Neutrophil (primary cell): ENCODE data around the gene ZKSCAN3.

Experiments
- H3K27ac ChIP-seq: fragments of 200-600 bp; sonication (generic); 2 replicates; pipeline ENCODE4 v1.5.1; 2016; ENCODE audit warnings: mild to moderate bottlenecking, moderate library complexity
- H3K27me3 ChIP-seq: fragments of 200-600 bp; sonication (generic); 2 replicates; pipeline ENCODE4 v1.6.0; 2016; ENCODE audit warnings: mild to moderate bottlenecking
- H3K36me3 ChIP-seq: fragments of 200-600 bp; sonication (generic); 2 replicates; pipeline ENCODE4 v1.5.1; 2017
- H3K4me1 ChIP-seq, 2 experiments: fragments of 200-600 bp in 1 of 2; sonication (generic) in 1 of 2; 1 replicate in 1 of 2; 2 replicates in 1 of 2; pipeline versions ENCODE4 v1.5.1 to v1.6.1; 2013 to 2016; ENCODE audit warnings: low read depth in 1 of 2, low read length in 1 of 2, mild to moderate bottlenecking in 1 of 2, moderate library complexity in 1 of 2; ENCODE audit not compliant: control insufficient read depth in 1 of 2, insufficient read depth in 1 of 2
- H3K4me3 ChIP-seq, 2 experiments: fragments of 200-600 bp in 1 of 2; sonication (generic) in 1 of 2; 1 replicate in 1 of 2; 2 replicates in 1 of 2; pipeline ENCODE4 v1.5.1; 2013 to 2016; ENCODE audit warnings: low read depth in 1 of 2, low read length in 1 of 2, mild to moderate bottlenecking in 1 of 2, moderate library complexity in 1 of 2
- H3K9me3 ChIP-seq: fragments of 200-600 bp; sonication (generic); 2 replicates; pipeline ENCODE4 v1.5.1; 2016
- TF ChIP-seq, protein P1 (sequence below): fragments of 200-600 bp; sonication (generic); IDR thresholded peaks from 2 replicates; pipeline ENCODE4 v1.5.1; 2016; ENCODE audit warnings: antibody characterized with exemption

ZKSCAN3 gene

DNA sequence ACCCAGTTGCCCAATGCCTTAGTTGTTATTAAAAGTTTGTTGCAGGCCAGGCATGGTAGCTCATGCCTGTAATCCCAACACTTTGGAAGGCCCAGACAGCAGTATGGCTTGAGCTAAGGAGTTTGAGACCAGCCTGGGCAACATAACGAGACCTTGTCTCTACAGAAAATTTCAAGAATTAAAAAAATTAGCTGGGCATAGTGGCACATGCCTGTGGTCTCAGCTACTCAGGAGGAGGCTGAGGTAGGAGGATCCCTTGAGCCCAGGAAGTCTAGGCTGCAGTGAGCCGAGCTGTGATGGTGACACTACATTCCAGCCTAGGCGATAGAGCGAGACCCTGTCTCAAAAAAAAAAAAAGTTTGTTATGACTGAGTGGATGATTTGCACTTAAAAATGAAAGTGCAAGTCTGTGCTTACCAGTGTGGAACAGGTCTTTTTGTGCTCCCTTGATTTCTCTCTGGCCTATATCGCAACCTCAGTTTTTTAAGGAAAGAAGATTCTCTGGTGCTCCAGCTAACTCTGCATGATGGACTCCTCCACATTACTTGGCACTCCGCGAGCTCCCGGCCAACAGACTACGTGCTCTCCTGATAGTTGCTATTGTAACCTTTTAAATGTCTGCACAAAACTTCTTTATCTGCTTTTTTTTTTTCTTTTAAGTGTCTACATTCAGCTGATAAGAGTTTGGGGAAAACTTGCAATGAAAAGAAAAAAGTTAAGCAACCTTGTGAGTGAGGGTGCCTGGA lies 22.1 kb downstream of the ZKSCAN3 start:
- Histone ChIP-seq H3K27me3 (no peaks in the 10 kb centered on the region), H3K27ac (no peak overlapping the region), H3K4me3 (no peak overlapping the region), H3K9me3 (no peaks in the 10 kb centered on the region), H3K4me1 (no peaks in the 10 kb centered on the region), H3K36me3 (no peaks in the 10 kb centered on the region)
- TF ChIP-seq, protein P1, sequence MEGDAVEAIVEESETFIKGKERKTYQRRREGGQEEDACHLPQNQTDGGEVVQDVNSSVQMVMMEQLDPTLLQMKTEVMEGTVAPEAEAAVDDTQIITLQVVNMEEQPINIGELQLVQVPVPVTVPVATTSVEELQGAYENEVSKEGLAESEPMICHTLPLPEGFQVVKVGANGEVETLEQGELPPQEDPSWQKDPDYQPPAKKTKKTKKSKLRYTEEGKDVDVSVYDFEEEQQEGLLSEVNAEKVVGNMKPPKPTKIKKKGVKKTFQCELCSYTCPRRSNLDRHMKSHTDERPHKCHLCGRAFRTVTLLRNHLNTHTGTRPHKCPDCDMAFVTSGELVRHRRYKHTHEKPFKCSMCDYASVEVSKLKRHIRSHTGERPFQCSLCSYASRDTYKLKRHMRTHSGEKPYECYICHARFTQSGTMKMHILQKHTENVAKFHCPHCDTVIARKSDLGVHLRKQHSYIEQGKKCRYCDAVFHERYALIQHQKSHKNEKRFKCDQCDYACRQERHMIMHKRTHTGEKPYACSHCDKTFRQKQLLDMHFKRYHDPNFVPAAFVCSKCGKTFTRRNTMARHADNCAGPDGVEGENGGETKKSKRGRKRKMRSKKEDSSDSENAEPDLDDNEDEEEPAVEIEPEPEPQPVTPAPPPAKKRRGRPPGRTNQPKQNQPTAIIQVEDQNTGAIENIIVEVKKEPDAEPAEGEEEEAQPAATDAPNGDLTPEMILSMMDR: no peak

DNA sequence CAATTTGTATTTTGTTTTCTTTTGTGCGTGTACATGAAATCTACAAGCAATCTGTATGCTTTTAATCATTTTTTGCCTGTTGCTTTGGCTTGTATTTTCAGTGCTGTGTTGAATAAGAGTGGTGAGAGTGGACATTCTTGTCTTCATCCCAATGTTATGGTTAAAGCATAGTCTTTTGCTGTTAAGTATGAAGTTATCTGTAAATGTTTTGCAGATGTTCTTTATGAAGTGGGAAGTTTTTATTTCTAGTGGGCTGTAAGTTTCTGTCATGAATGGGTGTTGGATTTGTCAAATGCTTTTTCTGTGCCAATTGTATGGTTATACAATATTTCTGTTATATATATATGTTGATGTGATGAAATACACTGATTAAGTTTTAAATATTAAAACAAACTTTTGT lies 24.2 kb downstream of the ZKSCAN3 start:
- no peak overlapping the region for H3K27ac ChIP-seq
- H3K4me1 ChIP-seq: no peaks in the 10 kb centered on the region
- H3K4me3 ChIP-seq: no peak overlapping the region
- TF ChIP-seq, protein P1: no peak
- H3K9me3 ChIP-seq: no peaks in the 10 kb centered on the region
- H3K36me3 ChIP-seq: no peaks in the 10 kb centered on the region
- no peaks in the 10 kb centered on the region for H3K27me3 ChIP-seq

DNA sequence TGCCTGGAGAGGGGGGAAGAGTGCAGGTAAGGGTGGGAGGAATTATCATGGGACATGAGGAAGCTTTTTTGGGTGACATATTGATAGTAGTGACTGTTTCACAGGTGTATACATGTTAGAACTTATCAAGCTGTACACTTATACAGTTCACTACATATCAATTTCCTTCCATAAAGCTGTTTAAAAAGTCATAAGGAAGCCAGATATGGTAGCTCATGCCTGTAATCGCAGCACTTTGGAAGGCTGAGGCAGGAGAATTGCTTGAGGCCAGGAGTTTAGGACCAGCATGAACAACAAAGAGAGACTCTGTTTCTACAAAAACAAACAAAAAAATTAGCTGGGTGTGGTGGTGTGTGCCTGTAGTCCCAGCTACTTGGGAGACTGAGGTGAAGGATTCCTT lies 28.1 kb downstream of the ZKSCAN3 start:
- Histone ChIP-seq H3K27ac (no peak overlapping the region), H3K4me3 (no peak overlapping the region), H3K9me3 (no peaks in the 10 kb centered on the region), H3K4me1 (peaks cover 0 to 3% of the 10 kb centered on the region in 2 experiments), H3K27me3 (no peaks in the 10 kb centered on the region), H3K36me3 (no peaks in the 10 kb centered on the region)
- TF ChIP-seq, protein P1: no peak

GRCh38 chr6:28378644-28379043 lies 28.9 kb downstream of the ZKSCAN3 start:
- Histone ChIP-seq H3K36me3 (no peaks in the 10 kb centered on the region), H3K4me3 (no peak overlapping the region), H3K27me3 (no peaks in the 10 kb centered on the region), H3K27ac (no peak overlapping the region), H3K4me1 (peaks cover 4 to 11% of the 10 kb centered on the region in 2 experiments), H3K9me3 (no peaks in the 10 kb centered on the region)
- TF ChIP-seq, protein P1: no peak

- no peaks in the 10 kb centered on the region for H3K27me3 ChIP-seq
- no peak overlapping the region for H3K4me3 ChIP-seq
- H3K27ac ChIP-seq: no peak overlapping the region
- H3K9me3 ChIP-seq: no peaks in the 10 kb centered on the region
- TF ChIP-seq, protein P1: no peak
- no peaks in the 10 kb centered on the region for H3K36me3 ChIP-seq
- peaks cover 4 to 11% of the 10 kb centered on the region in 2 experiments for H3K4me1 ChIP-seq
Observed at GRCh38 chr6:28380381-28380780, 30.6 kb downstream of the ZKSCAN3 start.
